Neural cell (in vitro differentiated cells): ENCODE measurements around the gene FAM234A.
"Not testable (repeated sequence)": the region's sequence is repeated elsewhere in the genome, so short reads cannot be mapped to it uniquely, and the experiment has no call there.

Experiments
- EP300 ChIP-seq: fragments of 450-650 bp; conservative IDR thresholded peaks from 2 replicates; pipeline ENCODE4 v1.6.1; 2014; ENCODE audit warnings: antibody characterized with exemption, mild to moderate bottlenecking, moderate library complexity; ENCODE audit not compliant: poor library complexity, severe bottlenecking
- EZH2 ChIP-seq: fragments of 200-600, 300-800 bp; shearing (Covaris generic), sonication (generic); IDR thresholded peaks from 2 replicates; pipeline ENCODE4 v1.6.1; 2014; ENCODE audit warnings: antibody characterized with exemption, low read length, borderline replicate concordance, mild to moderate bottlenecking; ENCODE audit not compliant: insufficient read depth, poor library complexity, severe bottlenecking
- POLR2AphosphoS5 ChIP-seq: IDR thresholded peaks from 2 replicates; pipeline ENCODE4 v1.6.1; 2012
- RAD21 ChIP-seq: fragments of 450-650 bp; conservative IDR thresholded peaks from 2 replicates; pipeline ENCODE4 v1.6.1; 2014; ENCODE audit warnings: antibody characterized with exemption, mild to moderate bottlenecking, moderate library complexity
- TF ChIP-seq, protein P1 (sequence below): fragments of 450-650 bp; IDR thresholded peaks from 2 replicates; pipeline ENCODE4 v1.5.1; 2014; ENCODE audit warnings: antibody characterized with exemption, mild to moderate bottlenecking, moderate library complexity; ENCODE audit not compliant: poor library complexity, severe bottlenecking

DNA sequence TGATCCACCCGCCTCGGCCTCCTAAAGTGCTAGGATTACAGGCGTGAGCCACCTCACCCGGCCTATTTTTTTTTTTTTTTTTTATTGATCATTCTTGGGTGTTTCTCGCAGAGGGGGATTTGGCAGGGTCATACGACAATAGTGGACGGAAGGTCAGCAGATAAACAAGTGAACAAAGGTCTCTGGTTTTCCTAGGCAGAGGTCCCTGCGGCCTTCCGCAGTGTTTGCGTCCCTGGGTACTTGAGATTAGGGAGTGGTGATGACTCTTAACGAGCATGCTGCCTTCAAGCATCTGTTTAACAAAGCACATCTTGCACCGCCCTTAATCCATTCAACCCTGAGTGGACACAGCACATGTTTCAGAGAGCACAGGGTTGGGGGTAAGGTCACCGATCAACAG lies 23.5 kb downstream of the FAM234A start:
- TF ChIP-seq, protein P1, sequence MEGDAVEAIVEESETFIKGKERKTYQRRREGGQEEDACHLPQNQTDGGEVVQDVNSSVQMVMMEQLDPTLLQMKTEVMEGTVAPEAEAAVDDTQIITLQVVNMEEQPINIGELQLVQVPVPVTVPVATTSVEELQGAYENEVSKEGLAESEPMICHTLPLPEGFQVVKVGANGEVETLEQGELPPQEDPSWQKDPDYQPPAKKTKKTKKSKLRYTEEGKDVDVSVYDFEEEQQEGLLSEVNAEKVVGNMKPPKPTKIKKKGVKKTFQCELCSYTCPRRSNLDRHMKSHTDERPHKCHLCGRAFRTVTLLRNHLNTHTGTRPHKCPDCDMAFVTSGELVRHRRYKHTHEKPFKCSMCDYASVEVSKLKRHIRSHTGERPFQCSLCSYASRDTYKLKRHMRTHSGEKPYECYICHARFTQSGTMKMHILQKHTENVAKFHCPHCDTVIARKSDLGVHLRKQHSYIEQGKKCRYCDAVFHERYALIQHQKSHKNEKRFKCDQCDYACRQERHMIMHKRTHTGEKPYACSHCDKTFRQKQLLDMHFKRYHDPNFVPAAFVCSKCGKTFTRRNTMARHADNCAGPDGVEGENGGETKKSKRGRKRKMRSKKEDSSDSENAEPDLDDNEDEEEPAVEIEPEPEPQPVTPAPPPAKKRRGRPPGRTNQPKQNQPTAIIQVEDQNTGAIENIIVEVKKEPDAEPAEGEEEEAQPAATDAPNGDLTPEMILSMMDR = not testable (repeated sequence)
- TF ChIP-seq EZH2, POLR2AphosphoS5, EP300, RAD21: not testable (repeated sequence)
